Stimulated activated CD4-positive, alpha-beta T cell treated with anti-CD3 and anti-CD28 coated beads, Interleukin-12 subunit alpha, Interleukin-12 subunit beta, amount 100 ng/mL, for 24 hours (primary cell): Measurements from ENCODE around the gene DTNA.
"Not testable (repeated sequence)": the region's sequence is repeated elsewhere in the genome, so short reads cannot be mapped to it uniquely, and the experiment has no call there.

Experiments used
- DNase-seq, 2 experiments: peaks; one replicate each; pipeline ENCODE4 v3.0.0-alpha.2; 2020; ENCODE audit warnings: low read depth in 2 of 2

Gene DTNA

GRCh38 chr18:34901299-34901698 lies 191.2 kb downstream of the DTNA start:
- no peak for DNase-seq

- no peak for DNase-seq
Measured at GRCh38 chr18:34904994-34905393, 194.9 kb downstream of the DTNA start.

GRCh38 chr18:34906985-34907384 lies 196.9 kb downstream of the DTNA start:
- not testable (repeated sequence) for DNase-seq

DNA sequence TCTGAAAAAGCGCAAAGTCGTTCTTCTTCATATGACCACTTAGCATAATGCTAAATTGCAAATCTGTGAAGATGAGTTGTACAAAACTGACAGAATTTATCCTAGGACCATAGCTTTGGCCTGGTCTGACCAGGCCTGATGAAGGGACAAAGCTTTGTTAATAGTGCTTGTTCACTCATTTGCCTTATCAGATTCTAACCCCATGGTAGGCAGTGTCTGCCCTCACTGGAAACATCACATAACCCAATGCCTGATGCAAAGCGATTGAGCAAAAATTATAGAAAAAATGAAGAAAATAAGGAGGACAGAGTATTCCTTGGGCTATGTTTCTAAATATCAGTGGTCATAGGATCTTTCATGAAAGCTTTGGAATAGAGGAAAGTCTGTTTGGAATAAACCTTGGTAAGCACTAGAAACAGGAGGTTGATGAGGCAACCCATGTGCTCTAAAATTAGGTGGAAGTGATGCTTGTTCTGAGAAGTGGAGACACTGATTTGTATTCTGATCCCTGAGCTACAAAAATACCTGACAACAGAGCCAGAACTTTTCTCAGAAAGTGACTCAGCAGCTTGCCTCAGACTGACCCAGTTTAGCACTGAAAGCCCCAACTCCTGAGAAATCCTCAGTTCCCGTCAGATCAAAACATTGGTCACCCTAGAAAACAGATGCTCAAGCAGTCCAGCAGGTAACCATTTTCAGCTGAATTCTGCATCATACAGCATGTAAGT lies 199.7 kb downstream of the DTNA start:
- DNase-seq: no peak

DNA sequence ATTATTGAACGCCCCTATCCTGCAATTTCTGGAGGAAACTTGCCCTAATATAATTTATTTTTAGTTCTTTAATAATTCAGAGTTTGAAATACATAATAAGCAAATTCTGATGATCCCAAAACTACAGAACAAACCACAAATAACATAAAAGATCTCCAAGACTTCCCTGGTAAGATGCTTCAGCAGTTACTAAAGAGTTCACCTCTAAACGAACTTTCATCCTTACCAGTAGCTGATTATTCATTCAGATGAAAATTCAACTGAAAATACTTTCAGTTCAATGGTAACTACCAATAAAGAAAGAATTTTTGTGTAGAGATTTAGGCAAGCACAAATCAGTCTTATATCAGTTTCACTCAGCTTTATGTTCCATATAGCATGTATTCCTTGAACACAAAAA lies 201.0 kb downstream of the DTNA start:
- DNase-seq: no peak

GRCh38 chr18:34911661-34912384 lies 201.7 kb downstream of the DTNA start:
- no peak for DNase-seq

DNA sequence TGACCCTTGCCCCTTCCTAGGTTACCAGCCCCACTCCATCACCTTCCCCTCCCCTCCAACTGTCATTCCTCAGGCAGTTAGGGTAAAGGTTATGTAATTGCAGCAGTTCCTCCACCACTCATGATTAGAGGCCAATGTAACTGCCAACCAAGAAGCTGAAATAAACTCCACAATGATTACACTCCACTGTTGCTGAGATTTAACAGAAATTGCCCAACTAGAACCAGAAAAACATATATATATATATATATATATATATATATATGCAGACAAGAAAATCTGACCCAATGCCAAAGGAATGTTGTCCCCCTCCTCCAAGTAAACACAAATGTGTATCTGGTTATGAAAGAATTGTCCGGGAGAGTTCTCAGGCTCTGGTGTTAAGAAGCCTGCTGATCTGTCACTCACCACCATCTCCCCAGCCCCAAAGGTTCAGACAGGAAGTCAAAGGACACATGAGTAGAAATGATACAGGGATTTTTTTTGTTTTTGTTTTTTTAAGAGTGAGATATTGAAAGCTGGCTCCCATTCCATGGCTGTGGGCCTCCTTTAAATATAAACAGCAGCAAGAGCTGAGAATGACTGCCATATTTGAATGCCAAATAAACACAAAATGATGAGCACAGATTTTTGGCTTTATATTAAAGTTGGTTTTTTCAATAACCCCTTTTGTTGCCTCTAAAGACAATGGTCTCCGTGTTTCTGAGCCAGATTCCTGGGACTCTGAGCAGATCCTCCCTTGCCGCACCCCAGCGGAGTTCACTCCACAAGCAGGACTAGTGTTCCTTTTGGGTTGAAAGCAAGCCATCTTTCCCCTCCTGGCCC lies 204.0 kb downstream of the DTNA start:
- DNase-seq: no peak

- no peak for DNase-seq
Measured at GRCh38 chr18:34915046-34915445, 204.9 kb downstream of the DTNA start.

DNA sequence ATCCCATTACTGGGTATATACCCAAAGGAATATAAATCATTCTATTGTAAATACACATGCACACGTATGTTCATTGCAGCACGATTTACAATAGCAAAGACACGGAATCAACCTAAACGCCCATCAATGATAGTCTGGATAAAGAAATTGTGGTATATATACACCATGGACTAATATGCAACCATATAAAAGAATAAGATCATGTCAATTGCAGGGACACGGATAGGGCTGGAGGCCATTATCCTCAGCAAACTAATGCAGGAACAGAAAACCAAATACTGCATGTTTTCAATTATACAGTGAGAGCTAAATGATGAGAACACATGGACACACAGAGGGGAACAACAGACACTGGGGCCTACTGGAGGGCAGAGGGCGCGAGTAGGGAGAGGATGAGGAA lies 206.4 kb downstream of the DTNA start:
- DNase-seq: not testable (repeated sequence)

DNA sequence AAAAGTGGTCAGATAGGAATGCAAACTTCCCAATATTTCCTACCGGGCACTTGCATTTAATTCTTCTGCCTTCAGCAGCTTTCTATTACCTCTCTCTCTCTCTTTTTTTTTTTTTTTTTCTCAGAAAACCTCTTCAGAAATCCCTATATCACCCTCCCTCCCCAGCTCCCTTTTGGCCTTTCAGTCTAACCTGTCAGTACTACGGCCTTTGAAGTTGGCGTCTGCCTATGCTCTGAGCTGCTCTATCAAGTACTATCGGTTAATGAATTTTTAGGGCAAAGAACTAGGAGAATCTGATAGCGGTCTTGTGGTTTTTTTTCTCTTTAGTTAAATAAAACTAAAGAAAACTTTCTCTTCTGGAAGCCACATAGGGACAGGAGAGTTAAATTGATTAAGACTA lies 208.8 kb downstream of the DTNA start:
- DNase-seq: no peak

GRCh38 chr18:34921226-34921625 lies 211.1 kb downstream of the DTNA start:
- DNase-seq: no peak

- DNase-seq: no peak
Measured at GRCh38 chr18:34921811-34922385, 211.8 kb downstream of the DTNA start.

DNA sequence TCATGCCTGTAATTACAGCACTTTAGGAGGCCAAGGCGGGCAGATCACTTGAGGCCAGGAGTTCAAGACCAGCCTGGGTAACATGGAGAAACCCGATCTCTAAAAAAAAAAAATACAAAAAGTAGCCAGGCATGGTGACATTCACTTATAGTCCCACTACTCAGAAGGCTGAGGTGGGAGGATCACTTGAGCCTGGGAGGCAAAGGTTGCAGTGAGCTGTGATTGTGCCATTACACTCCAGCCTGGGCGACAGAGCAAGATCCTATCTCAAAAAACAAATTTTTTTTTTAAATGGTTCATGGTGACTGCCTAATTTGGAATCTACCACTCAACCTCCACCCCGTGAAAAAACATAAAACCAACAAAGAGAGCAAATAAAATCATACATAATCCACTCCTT lies 212.5 kb downstream of the DTNA start:
- not testable (repeated sequence) for DNase-seq

- no peak for DNase-seq
Measured at GRCh38 chr18:34923911-34924310, 213.8 kb downstream of the DTNA start.

DNA sequence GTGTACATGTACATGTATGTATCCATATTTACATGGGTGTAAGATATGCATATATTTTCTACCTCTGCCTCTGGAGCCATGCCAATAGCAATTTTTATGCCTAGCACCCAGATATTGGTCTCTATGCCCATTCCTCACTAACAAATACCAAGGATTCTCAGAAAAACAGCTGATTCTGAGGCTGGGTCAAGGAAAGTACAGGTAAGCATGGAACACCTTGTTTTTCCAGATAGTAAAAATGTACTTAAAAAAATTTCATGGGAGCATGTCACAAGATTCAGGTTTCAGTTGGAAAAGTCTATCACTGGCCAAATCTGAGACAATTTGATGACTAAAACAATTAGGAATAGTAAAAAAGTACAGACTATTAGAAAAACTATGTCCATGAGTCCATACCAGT lies 216.6 kb downstream of the DTNA start:
- DNase-seq: no peak

- no peak for DNase-seq
Measured at GRCh38 chr18:34928088-34928753, 218.1 kb downstream of the DTNA start.

DNA sequence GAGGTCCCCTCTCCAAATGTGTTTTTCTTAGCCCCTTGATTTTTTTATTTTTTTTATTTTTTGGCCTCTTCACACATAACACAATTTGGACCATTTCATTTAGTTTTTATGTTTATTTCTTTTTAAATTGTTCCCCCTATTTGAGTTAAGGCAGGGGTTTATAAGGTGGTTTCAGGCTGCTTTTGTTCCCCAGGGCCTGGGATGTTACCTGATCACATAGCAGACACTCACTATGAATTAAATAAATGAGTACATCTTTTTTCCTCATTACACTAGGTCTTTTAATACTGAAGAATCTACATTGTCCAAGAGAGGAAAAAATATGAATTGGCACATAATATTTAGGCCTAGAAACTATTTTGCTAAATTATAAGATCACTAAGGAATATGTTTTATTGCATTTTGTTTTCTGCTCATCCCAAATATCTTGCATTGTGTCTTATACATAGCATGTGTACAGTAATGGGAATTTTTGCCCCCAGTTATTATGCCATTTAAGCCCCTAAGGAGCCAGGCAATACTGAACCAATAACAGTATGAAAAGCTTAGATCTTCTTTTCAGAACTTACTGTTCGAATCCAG lies 218.7 kb downstream of the DTNA start:
- no peak for DNase-seq

DNA sequence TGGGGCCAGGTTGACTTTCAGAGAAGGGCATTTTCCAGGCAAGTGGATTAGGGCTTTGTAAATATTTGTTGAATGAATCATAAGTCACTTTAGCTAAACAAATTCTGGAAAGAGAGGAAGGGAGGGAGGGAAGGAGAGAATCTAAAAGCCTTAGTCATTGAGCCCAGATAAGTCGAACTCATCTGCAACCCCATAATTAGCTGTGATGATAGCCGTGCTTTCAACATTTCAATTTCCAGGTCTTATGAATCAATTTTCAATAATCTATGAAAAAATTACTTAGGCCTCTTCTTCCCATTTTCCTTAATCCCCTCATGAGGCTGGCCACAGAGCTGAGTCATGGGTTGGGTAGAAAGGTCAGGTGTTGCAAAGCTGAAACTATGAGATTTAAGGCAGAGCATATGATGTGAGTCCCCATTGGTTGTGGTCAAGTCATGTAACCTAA lies 219.3 kb downstream of the DTNA start:
- no peak for DNase-seq

GRCh38 chr18:34932363-34932762 lies 222.3 kb downstream of the DTNA start:
- DNase-seq: no peak

DNA sequence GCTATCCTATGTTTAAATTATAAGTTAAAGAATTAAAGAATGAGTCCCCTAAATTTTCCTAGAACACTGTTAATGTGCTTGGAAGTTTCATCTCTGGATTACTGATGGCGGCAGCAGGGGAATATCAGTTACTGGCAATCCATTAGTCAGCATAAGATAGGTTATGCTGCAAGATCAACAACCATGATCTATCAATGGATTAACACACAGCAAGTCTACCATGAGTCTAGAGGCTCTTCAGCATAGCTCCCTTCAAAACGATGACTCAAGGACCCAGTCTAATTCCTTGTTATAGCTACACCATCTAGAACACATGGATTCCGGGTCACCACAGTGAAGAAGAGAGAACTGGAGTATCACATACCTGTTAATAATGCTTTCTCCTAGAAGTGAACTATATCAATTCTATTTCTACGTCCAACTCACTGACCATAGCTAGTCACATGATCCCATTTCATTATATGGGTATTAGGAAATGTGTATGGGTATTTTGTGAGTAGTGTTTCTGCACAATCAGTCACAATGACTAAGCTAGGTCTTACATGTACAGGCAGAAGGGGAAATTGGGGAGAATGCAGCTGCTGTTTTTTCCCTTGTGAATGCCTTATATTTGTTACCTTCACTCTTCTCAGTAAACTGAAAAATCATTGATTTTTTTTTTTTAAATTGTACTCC lies 222.8 kb downstream of the DTNA start:
- DNase-seq: no peak
